ENCODE measurements around the gene MTO1. TPM values are rescaled to one million over a fixed set of nuclear protein-coding genes. Genes with fewer than 3 reads are reported as not detected.

The MTO1 gene
- total RNA-seq, 1 experiment from 2014 or later = 19.5 TPM

GRCh38 chr6:73511796-73512195 lies 50.3 kb downstream of the MTO1 start:
- ATAC-seq = no peak

GRCh38 chr6:73513496-73513854 lies 51.9 kb downstream of the MTO1 start:
- H3K4me1 ChIP-seq (ENCODE audit: insufficient read depth, low read length) = peaks cover 10% of the 10 kb centered on the region; the same call in 1 of the 2 replicates
- no peak overlapping the region for H3K4me3 ChIP-seq (ENCODE audit: low read length)
- H4K20me1 ChIP-seq (ENCODE audit: low read length) = peaks cover 31% of the 10 kb centered on the region
- TF ChIP-seq EZH2phosphoT487 (IDR thresholded peaks at IDR 0.05; ENCODE audit: borderline replicate concordance, low read length) (no peak), EZH2 (IDR thresholded peaks at IDR 0.05; ENCODE audit: low read length, unreplicated experiment) (no peak)
- TF ChIP-seq, protein P1, sequence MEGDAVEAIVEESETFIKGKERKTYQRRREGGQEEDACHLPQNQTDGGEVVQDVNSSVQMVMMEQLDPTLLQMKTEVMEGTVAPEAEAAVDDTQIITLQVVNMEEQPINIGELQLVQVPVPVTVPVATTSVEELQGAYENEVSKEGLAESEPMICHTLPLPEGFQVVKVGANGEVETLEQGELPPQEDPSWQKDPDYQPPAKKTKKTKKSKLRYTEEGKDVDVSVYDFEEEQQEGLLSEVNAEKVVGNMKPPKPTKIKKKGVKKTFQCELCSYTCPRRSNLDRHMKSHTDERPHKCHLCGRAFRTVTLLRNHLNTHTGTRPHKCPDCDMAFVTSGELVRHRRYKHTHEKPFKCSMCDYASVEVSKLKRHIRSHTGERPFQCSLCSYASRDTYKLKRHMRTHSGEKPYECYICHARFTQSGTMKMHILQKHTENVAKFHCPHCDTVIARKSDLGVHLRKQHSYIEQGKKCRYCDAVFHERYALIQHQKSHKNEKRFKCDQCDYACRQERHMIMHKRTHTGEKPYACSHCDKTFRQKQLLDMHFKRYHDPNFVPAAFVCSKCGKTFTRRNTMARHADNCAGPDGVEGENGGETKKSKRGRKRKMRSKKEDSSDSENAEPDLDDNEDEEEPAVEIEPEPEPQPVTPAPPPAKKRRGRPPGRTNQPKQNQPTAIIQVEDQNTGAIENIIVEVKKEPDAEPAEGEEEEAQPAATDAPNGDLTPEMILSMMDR (conservative IDR thresholded peaks at IDR 0.05; ENCODE audit: low read depth, low read length) = no peak
- CTCF ChIA-PET = no interaction called here
- POLR2A ChIA-PET (ENCODE audit: unreplicated experiment) = interaction anchor here (0.6 to 1.0 kb wide), 4 partner anchors 67 to 1207 kb away, joined by 3 to 6 read pairs (median 4); no protein-coding TSS in a partner anchor
- H3K36me3 ChIP-seq (ENCODE audit: low read depth, low read length) = peaks cover 34% of the 10 kb centered on the region
- H3K9ac ChIP-seq (ENCODE audit: low read length) = no peak overlapping the region
- ATAC-seq = peak; percentile 3
- intact Hi-C loops (cut with micrococcal nuclease) = no loop called here
- H3F3A ChIP-seq (ENCODE audit: low read length, unreplicated experiment) = peaks cover 32% of the 10 kb centered on the region
- no peaks in the 10 kb centered on the region for H3K9me2 ChIP-seq (replicated peaks; ENCODE audit: low read length)
- H3K4me2 ChIP-seq (ENCODE audit: low read length) = no peak overlapping the region
- H3K27ac ChIP-seq (ENCODE audit: low read length) = no peak overlapping the region
- H3K27me3 ChIP-seq (ENCODE audit: low read length) = no peaks in the 10 kb centered on the region
- H3K79me2 ChIP-seq (ENCODE audit: low read length) = peaks cover 21% of the 10 kb centered on the region
- peak; percentile 26 for DNase-seq
- no peak overlapping the region for H2AFZ ChIP-seq (ENCODE audit: low read length)
- no TSS peak for BruUV-seq (replicated peaks)
- H3K9me3 ChIP-seq (ENCODE audit: low read length) = no peaks in the 10 kb centered on the region

More at GRCh38 chr6:73511796-73512195, 50.3 kb downstream of the MTO1 start:
- Histone ChIP-seq H3K27me3 (ENCODE audit: low read length) (no peaks in the 10 kb centered on the region), H3K9ac (ENCODE audit: low read length) (no peak overlapping the region), H3K27ac (ENCODE audit: low read length) (no peak overlapping the region), H4K20me1 (ENCODE audit: low read length) (peaks cover 21% of the 10 kb centered on the region), H3K79me2 (ENCODE audit: low read length) (peaks cover 7% of the 10 kb centered on the region; the same call in 1 of the 2 replicates), H3K4me3 (ENCODE audit: low read length) (no peak overlapping the region), H2AFZ (ENCODE audit: low read length) (no peak overlapping the region), H3K4me2 (ENCODE audit: low read length) (no peak overlapping the region), H3K9me2 (replicated peaks; ENCODE audit: low read length) (no peaks in the 10 kb centered on the region), H3F3A (ENCODE audit: low read length, unreplicated experiment) (peaks cover 27% of the 10 kb centered on the region), H3K9me3 (ENCODE audit: low read length) (no peaks in the 10 kb centered on the region), H3K36me3 (ENCODE audit: low read depth, low read length) (peaks cover 21% of the 10 kb centered on the region), H3K4me1 (ENCODE audit: insufficient read depth, low read length) (peaks cover 4% of the 10 kb centered on the region; the same call in 1 of the 2 replicates)
- DNase-seq = peak; percentile 12
- no peak for TF ChIP-seq EZH2 (IDR thresholded peaks at IDR 0.05; ENCODE audit: low read length, unreplicated experiment)
- TF ChIP-seq, protein P1 (conservative IDR thresholded peaks at IDR 0.05; ENCODE audit: low read depth, low read length) = no peak
- no TSS peak for BruUV-seq (replicated peaks)
- intact Hi-C loops (cut with micrococcal nuclease) = no loop called here
- ChIA-PET CTCF (no interaction called here), POLR2A (ENCODE audit: unreplicated experiment) (interaction anchor here (0.7 kb wide), 1 partner anchor 133 kb away, joined by 4 read pairs; no protein-coding TSS in a partner anchor)

- DNase-seq (no peak), ATAC-seq (no peak)
- ChIA-PET CTCF (no interaction called here), POLR2A (ENCODE audit: unreplicated experiment) (interaction anchor here (0.6 kb wide), 1 partner anchor 102 kb away, joined by 21 read pairs; no protein-coding TSS in a partner anchor)
- H3K27me3 ChIP-seq (ENCODE audit: low read length) = no peaks in the 10 kb centered on the region
- H2AFZ ChIP-seq (ENCODE audit: low read length) = no peak overlapping the region
- H3K79me2 ChIP-seq (ENCODE audit: low read length) = peaks cover 33% of the 10 kb centered on the region
- no peak overlapping the region for H3K4me3 ChIP-seq (ENCODE audit: low read length)
- no peaks in the 10 kb centered on the region for H3K9me3 ChIP-seq (ENCODE audit: low read length)
- TF ChIP-seq, protein P1 (conservative IDR thresholded peaks at IDR 0.05; ENCODE audit: low read depth, low read length) = no peak
- no peak for TF ChIP-seq EZH2 (IDR thresholded peaks at IDR 0.05; ENCODE audit: low read length, unreplicated experiment)
- TF ChIP-seq EZH2phosphoT487 (IDR thresholded peaks at IDR 0.05; ENCODE audit: borderline replicate concordance, low read length) = no peak
- peaks cover 46% of the 10 kb centered on the region for H3K36me3 ChIP-seq (ENCODE audit: low read depth, low read length)
- peaks cover 40% of the 10 kb centered on the region for H4K20me1 ChIP-seq (ENCODE audit: low read length)
- H3F3A ChIP-seq (ENCODE audit: low read length, unreplicated experiment) = peaks cover 37% of the 10 kb centered on the region
- peaks cover 10% of the 10 kb centered on the region; the same call in 1 of the 2 replicates for H3K4me1 ChIP-seq (ENCODE audit: insufficient read depth, low read length)
- H3K9ac ChIP-seq (ENCODE audit: low read length) = no peak overlapping the region
- no peak overlapping the region for H3K4me2 ChIP-seq (ENCODE audit: low read length)
- BruUV-seq (replicated peaks) = no TSS peak
- peak overlapping the region; percentile 26; the same call in 1 of the 2 replicates for H3K27ac ChIP-seq (ENCODE audit: low read length)
- intact Hi-C loops (cut with micrococcal nuclease) = loop anchor here (1.0 kb wide), 1 partner anchor 96 kb away; no protein-coding TSS in a partner anchor
- H3K9me2 ChIP-seq (replicated peaks; ENCODE audit: low read length) = no peaks in the 10 kb centered on the region
These were observed 53.2 kb downstream of the MTO1 start for GRCh38 chr6:73514746-73515110.
